ENCODE data around the gene SLC18A3.

Gene SLC18A3

DNA sequence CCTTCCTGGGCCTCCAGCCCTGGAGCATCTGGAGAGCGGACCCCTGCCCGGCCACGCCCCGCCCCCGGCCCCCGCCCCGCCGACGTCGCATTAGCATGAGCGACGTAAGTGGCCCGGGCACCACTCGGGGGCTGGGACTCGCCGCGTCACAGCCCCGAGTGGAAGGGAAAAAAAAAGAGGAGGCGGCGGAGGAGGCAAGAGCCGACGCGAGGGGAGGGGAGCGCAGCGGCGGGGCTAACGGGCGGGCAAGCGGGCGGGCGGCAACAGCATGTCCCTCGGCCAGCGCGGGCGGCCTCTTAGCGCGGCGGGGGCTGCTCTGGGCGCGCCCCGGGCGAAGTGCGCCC lies at the start of gene SLC18A3:
TSS of gene SLC18A3 (plus strand) at position 197 of the 344 bp plus-strand sequence. CDS start 431 bp downstream, outside the sequence.
- in situ Hi-C loops (cut with MboI; ENCODE audit: low sequenced_read_pairs), result no loop called here

DNA sequence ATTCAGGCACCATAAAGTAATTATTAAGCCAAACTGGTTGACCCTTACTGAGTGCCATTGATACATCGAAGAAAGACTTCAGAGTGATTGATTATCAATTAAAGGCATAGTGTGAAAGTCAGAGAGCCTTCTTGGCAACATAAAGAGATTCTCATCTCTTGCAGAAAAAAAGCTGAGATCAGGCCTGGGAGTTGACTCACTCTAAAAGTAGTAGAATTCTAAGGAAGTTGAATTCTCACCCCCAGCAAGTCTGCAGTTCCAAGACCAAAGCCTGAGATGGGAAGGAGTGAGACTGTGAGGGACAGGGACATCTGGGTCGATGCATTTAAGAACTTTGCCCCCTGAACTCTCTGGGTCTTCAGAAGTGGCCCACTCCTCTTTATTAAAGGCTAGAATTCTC lies 49.6 kb upstream of the SLC18A3 start:
- in situ Hi-C loops (cut with MboI; ENCODE audit: low sequenced_read_pairs), result no loop called here

DNA sequence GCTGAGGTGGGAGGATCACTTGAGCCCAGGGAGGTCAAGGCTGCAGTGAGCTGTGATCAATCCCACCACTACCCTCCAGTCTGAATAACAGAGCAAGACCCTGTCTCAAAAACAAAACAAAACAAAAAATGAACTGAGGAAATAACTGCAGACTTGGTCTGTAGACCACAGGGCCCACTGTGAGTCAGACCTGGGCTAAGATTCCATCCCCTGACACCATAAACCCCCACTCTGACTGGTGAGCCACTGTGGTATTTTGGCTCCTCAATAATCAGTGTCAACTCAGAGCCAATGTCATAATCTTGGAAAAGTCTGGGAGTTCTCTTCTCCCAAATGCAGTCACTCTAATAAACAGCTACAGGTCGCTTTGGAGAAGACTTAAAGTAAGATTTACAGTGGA lies 47.2 kb upstream of the SLC18A3 start:
- in situ Hi-C loops (cut with MboI; ENCODE audit: low sequenced_read_pairs), result no loop called here

DNA sequence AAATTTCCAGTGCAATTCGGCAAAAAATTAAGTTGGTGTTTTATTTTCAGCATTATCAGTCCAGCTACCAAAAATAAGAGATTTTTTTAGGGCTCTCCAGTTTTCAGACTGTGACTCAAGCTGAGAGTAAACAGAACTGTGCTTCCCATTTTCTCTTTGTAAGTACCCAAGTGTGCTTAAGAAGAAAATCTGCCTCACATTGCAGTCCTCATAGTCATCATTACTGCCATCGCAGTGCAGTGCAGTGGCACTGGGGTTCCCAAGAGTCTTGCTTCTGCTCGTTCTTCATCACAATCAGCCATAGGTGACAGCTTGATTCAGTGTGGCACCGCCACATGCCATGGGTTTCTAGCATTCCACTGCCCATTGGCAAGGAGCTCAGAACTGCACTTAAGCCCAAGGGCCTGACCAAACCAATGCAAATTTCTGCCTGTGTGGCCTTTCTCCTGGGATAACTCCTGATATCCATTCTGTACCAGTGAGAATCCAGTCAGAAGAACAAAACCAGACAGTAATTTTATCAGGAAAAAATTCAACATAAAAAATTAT lies 45.6 kb upstream of the SLC18A3 start:
- in situ Hi-C loops (cut with MboI; ENCODE audit: low sequenced_read_pairs), result no loop called here

DNA sequence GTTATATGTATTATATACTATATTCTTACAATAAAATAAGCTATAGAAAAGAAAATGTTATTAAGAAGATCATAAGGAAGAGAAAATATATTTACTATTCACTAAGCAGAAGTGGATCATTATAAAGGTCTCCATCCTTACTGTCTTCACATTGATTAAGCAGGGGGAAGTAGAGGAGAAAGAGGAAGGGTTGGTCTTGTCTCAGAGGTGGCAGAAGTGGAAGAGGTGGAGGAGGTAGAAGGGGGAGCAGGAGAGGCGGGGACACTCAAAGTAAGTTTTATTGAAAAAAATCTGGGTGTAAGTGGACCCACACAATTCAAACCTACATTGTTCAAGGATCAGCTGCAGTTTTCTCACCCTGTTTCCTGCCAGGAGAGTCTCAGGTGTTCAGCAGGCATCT lies 42.3 kb upstream of the SLC18A3 start:
- in situ Hi-C loops (cut with MboI; ENCODE audit: low sequenced_read_pairs), result no loop called here

DNA sequence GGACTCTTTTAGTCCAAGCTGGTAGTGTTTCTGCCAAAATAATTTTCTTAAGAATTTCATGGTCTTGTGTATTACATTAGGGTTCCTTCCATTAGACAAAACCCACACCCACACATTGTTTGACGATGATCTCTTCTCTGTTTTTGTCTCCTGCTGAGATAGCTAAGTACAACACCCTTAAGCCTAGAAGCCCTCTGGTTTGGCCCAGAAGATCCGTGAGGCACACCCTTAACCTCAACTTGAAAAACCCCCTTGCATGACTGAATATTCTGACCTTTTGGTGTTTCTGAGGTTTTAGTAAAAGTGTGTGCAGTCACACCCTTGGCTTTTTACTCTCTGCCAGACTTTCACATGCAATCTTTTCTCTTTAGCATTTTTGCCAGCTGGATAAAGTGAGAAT lies 41.9 kb upstream of the SLC18A3 start:
- in situ Hi-C loops (cut with MboI; ENCODE audit: low sequenced_read_pairs), result no loop called here

DNA sequence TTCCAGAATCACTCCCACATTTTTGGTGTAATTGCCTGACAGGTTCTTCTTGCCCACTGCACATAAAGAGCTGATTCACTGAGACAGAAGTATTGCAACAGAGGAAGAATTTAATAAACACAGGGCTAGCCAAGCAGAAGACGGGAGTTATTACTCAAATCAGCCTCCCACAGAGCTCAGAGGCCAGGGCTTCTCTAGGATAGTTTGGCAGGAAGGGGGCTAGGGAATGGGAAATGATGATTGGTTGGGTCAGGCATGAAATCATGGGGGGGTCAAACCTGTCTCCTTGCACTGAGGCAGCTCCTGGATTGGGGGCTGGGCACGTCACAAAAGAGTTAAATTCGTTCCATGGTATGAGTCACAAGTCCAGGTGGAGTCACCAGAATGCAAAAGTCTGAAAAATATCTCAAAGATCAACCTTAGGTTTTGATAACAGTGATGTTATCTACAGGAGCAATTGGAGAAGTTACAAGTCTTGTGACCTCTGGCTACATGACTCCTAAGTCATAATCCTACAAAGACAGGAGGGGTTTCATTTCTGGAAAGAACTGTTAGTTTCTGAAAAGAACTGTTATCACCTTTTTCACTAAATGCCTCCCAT lies 41.0 kb upstream of the SLC18A3 start:
- in situ Hi-C loops (cut with MboI; ENCODE audit: low sequenced_read_pairs), result no loop called here

DNA sequence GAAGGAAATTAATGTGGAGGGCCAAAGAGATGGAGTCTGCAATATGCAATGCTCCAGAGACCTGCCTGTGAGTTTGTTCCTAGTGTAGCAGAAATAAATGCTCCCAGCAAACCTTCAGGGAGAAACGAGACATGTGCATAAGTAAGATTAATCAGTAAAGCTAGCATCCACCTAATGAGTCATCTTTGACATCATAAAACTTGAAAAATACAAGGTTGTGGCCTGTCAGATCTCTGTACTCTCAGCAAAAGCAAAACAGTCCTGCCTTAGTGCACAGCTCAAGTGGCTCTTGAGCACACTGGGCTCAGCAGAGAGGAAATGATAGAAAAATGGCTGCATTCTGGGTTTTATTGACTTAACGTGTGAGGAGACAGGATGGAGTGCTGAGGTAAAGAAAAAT lies 38.7 kb upstream of the SLC18A3 start:
- in situ Hi-C loops (cut with MboI; ENCODE audit: low sequenced_read_pairs), result no loop called here

DNA sequence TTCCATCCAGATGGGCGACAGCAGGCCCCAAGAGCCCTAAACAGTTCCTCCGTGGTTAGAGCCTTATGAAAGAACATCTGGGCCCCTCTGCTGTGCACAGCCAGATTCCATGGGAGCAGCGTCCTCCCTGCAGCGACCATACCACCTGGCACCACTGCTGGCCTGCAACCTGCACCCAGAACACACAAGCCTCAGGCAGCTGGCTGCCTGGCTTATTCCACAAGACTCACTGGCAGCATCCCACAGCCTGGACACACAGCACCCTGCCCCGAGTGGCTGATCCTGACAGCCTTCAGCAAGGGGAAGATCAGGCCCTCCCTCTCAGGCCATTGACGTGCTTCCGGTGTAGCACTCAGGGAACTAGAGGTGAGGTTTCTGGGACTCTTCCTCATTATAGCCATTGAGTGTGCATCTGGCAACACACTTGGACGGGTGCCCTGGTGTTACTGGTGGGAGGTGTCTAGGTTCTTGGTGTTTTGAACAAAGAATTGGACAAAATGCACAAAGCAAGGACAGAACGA lies 37.5 kb upstream of the SLC18A3 start:
- in situ Hi-C loops (cut with MboI; ENCODE audit: low sequenced_read_pairs), result no loop called here

DNA sequence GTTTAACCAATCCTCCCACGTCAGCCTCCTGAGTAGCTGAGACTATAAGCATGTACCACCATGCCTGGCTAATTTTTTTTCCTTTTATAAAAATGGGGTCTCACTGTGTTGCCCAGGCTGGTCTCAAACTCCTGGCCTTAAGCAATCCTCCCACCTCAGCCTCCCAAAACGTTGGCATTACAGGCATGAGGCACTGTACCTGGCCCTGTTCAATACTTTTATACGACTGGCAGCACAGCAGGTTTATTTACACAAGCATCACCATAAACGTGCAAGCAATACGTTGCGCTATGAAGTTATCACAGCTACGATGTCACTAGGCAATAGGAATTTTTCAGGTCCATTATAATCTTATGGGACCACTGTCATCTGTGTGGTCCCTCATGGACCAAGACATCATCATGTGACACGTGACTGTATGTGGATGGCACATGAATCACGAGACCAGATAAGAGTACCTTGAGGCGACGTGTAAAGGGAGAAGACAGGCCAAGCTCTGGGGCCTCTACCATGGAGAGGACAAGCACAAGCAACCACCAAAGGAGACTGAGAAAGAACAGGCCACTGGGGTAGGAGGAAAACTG lies 34.5 kb upstream of the SLC18A3 start:
- in situ Hi-C loops (cut with MboI; ENCODE audit: low sequenced_read_pairs), result loop anchor here (25.0 kb wide), 1 partner anchor 637 kb away; no protein-coding TSS in a partner anchor

DNA sequence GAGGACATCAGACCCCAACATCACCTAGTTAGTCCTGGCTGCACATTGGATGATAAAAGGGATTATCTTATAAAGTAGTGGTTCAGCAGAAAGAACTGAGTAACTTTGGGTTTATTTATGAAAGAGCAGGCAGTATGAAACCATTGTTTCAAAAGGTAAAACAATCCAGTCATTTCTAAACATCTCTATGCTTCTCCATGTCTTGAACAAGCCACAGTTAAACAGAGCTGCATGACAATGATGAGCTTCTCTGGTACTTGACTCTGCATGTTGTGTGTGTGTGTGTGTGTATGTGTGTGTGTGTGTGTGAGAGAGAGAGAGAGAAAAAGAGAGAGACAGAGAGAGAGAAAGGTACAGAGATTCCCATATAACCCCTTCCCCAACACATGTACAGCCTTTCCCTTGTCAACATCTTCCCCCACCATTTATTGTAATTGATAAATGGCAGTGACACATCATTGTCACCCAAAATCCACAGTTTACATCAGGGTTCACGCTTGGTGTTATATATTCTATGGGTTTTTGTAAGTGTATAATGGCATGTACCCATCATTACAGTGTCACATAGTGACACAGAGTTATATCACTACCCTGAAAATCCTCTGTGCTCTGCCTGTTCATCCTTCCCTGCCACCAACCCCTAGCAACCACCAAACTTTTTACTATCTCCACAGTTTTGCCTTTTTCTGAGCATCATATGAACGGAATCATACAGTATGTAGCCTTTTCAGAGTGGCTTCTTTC lies 32.8 kb upstream of the SLC18A3 start:
- in situ Hi-C loops (cut with MboI; ENCODE audit: low sequenced_read_pairs), result loop anchor here (25.0 kb wide), 1 partner anchor 635 kb away; no protein-coding TSS in a partner anchor

DNA sequence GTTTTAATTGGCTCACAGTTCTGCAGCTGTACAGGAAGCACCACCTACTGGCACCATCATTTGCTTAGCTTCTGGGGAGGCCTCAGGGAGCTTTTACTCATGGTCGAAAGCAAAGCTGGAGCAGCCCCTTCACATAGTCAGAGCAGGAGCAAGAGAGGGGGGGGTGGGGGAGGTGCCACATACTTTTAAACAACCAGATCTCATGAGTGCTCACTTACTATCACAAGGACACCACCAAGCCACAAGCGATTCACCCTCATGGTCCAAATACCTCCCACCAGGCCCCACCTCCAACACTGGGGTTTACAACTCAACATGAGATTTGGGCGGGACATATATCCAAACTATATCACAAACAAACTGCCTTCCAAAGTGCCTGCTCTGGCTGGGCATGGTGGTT lies 31.7 kb upstream of the SLC18A3 start:
- in situ Hi-C loops (cut with MboI; ENCODE audit: low sequenced_read_pairs), result loop anchor here (25.0 kb wide), 1 partner anchor 634 kb away; no protein-coding TSS in a partner anchor

DNA sequence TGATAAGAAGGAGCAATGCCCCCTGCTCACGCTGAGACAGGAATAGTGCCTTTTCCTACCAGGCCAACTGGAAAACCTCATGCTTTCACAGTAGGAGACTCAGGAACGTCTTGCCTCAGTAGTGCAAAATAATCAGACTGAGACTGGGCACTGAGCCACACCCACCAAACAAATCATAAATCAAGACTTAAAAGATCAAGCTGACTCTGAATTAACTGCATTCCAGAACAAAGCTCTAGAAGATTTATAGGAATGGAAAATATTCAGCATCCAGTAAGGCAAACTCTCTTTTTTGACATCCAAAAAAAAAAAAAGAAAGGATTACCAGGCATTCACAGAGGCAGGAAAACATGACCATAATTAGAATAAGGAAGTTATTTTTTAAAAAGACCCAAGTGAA lies 30.5 kb upstream of the SLC18A3 start:
- in situ Hi-C loops (cut with MboI; ENCODE audit: low sequenced_read_pairs), result loop anchor here (25.0 kb wide), 1 partner anchor 633 kb away; no protein-coding TSS in a partner anchor

DNA sequence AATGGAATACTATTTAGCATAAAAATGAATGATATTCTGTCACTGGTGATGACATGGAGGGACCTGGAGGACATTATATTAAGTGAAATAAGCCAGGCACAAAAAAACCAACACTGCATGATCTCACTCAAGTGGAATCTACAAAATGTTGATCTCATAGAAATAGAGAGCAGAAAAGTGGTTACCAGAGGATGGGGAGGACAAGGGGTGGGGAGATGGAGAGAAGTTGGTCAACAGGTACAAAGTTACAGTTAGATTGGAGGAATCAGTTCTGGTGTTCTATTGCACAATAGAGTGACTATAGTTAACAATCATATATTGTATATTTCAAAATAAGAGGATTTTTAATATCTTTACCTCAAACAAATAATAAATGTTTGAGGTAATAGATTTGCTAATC lies 24.7 kb upstream of the SLC18A3 start:
- in situ Hi-C loops (cut with MboI; ENCODE audit: low sequenced_read_pairs), result loop anchor here (25.0 kb wide), 1 partner anchor 627 kb away; no protein-coding TSS in a partner anchor

DNA sequence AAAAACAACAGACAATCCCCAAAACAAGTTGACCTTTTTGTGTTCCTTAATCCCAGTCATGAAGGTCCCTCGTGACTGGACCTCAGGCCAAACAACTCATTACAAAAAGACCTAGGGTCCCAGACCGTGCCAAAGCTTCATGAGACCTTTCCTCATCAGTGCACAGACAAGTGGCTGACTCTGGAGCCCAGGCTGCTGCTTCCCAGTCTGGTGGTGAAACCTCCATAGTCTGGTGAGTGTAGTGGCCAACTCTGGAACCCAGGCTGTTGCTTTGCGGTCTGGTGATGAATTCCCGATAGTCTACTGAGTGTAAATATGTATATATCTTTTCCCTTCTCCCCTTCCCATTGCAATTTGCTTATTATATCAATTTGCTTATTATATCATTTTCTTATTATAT lies 22.1 kb upstream of the SLC18A3 start:
- in situ Hi-C loops (cut with MboI; ENCODE audit: low sequenced_read_pairs), result loop anchor here (25.0 kb wide), 1 partner anchor 624 kb away; no protein-coding TSS in a partner anchor

DNA sequence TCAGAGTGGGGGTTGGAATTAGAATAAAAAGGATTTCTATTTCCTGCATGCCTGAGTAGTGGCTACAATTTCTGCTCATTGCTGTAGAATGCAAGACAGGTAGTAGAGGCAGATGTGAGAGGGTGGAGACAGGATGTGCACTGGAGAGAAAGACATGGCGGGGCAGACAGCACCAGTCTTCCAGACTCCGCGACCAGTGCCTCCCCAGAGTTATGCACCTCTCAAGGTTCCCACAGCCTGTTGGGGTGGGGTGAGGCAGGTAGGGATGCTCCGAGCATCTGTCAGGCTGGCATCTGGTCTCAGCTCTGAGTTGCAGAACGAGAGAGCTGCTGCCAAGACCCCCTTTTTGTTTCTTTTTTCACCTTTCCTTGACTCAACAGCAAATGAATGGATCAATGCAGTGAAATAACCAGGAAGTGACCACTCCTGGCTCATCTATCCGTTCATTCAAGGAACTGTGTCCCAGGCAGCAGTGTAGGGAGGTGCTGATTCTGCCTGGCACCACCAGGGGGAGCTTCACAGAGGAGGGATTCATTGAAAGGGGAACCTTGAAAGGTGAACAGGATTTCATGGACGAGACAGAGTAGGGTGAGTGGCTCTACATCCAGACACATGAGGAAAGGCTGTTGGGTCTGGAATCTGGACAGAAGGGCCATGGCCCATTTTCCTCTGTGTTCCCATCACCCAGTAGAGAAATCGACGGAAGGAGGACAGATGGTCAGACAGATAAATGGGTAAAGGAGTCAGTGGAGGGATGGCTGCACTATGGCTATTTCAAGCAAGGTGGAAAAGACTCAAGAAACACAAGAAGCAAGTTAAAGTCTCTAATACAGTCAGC lies 17.2 kb upstream of the SLC18A3 start:
- in situ Hi-C loops (cut with MboI; ENCODE audit: low sequenced_read_pairs), result loop anchor here (25.0 kb wide), 1 partner anchor 619 kb away; no protein-coding TSS in a partner anchor

DNA sequence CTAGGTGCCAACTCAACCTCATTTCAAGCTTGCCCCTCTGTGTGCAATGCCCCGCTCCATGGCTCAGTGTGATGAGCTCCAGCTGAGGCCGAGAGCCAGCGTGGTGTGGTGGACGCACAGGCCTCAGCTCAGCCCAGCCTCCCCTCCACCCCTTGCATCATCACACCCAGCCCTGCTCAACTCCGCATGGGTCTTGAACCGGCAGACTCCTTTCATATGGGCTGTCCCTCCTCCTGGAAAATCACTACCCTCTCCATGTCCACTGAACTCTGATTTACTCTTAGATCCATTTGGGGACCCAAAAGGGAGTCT lies 16.6 kb upstream of the SLC18A3 start:
- in situ Hi-C loops (cut with MboI; ENCODE audit: low sequenced_read_pairs), result loop anchor here (25.0 kb wide), 1 partner anchor 619 kb away; no protein-coding TSS in a partner anchor

DNA sequence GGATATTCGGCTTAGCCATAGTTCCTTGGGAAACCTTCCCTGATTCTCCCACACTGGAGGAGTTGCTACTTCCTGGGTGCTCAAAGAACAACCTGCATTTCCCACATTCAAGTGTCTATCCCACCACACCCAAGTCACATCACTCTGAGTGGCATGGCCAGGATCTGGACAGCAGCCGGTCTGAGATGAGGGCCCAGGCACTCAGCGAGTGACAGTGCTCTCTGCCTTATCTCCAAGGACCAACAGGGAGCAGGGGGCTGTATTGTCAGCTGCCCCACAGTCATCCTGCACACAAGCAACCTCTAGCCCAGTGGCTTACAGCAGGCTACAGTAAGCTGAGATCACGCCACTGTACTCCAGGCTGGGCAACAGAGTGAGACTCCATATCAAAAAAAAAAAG lies 16.1 kb upstream of the SLC18A3 start:
- in situ Hi-C loops (cut with MboI; ENCODE audit: low sequenced_read_pairs), result loop anchor here (25.0 kb wide), 1 partner anchor 618 kb away; no protein-coding TSS in a partner anchor

DNA sequence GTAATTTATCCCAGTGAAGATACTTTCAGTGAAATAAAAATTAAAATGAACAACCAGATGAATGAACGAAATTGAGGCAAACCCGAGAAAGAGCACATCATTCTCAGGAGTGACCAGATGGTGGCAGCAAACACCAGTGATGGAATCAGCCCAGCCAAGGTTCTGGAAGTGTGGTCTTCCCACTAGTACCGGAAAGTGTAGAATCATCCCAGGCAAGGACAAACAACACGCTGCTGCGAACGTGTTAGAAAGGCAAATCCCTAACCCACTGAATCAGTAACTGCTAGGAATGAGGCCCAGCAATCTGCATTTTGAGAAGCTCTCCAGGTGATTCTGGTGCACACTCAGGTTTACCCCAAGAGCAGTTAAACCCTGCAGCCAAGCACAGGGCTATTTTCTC lies 15.5 kb upstream of the SLC18A3 start:
- in situ Hi-C loops (cut with MboI; ENCODE audit: low sequenced_read_pairs), result loop anchor here (25.0 kb wide), 1 partner anchor 618 kb away; no protein-coding TSS in a partner anchor

DNA sequence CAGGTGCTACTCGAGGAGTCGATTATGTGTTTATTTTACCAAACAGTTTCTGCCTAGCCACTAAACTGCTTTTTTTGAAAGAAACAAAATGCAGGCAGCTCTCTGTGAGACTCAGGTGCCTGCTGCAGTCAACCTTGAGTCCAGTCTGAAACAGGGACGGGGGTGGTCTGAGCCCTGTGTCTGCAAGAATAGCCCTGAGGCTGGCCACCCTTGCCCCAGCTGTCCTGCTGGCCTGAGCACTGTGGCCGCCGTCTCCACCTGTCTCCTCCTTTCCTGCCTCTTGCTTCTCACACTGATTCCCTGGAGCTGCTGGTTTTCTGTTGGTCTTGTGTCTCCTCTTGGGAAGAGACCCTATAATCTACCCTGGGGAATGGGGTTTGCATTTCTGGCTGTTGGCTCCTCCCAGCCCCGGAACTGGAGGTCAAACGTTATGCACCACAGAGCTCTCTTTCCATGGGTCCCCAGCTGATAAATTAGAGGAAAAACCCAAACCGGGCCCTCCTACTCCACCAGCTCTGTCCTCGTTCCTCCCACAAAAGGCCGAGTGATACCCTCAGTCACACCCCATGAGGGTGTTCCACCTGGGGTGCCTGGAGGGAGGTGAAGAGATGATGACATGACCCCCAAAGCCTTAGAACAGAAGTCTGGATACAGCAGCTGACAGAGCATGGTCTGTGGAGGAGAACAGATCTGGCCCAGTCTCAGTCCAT lies 15.0 kb upstream of the SLC18A3 start:
- in situ Hi-C loops (cut with MboI; ENCODE audit: low sequenced_read_pairs), result loop anchor here (25.0 kb wide), 1 partner anchor 617 kb away; no protein-coding TSS in a partner anchor

Measured in HL-60/S4 (cell line).